ENCODE measurements around the gene CHMP6. TPM values are rescaled to one million over a fixed set of nuclear protein-coding genes. Genes with fewer than 3 reads are reported as not detected.
A peak's percentile ranks its signal among the peaks of the same experiment; 100 is the strongest.

CHMP6 gene
- total RNA-seq, 1 donor, result 21.4 TPM

GRCh38 chr17:80978499-80979497 is 12.8 kb upstream of the CHMP6 start:
- DNase-seq (ENCODE audit: insufficient read length, low spot score, missing footprints), result no peak
- no peak for TF ChIP-seq CTCF (IDR thresholded peaks at IDR 0.05; ENCODE audit: extremely low read depth, low read depth, low read length)
- H3K27me3 ChIP-seq (ENCODE audit: insufficient read depth, low read length), result no peaks in the 10 kb centered on the region
- H3K4me3 ChIP-seq (ENCODE audit: insufficient read depth, low read length), result no peak overlapping the region
- no peaks in the 10 kb centered on the region for H3K36me3 ChIP-seq (ENCODE audit: insufficient read depth, low read length)
- no peak overlapping the region for H3K4me2 ChIP-seq (ENCODE audit: insufficient read depth, low read length)
- H3K27ac ChIP-seq (ENCODE audit: low read depth, low read length), result no peak overlapping the region
- peak overlapping the region; percentile 15 for H2AFZ ChIP-seq (ENCODE audit: low read length)
- H3K79me2 ChIP-seq (ENCODE audit: insufficient read depth, low read length), result no peaks in the 10 kb centered on the region
- no peaks in the 10 kb centered on the region for H3K4me1 ChIP-seq (ENCODE audit: insufficient read depth, low read length)
- H4K20me1 ChIP-seq (ENCODE audit: insufficient read depth, low read length), result no peaks in the 10 kb centered on the region
- H3K9me3 ChIP-seq (ENCODE audit: low read depth, low read length), result no peaks in the 10 kb centered on the region

GRCh38 chr17:80979547-80980378 is 11.9 kb upstream of the CHMP6 start:
- H3K4me2 ChIP-seq (ENCODE audit: insufficient read depth, low read length), result no peak overlapping the region
- no peak for DNase-seq (ENCODE audit: insufficient read length, low spot score, missing footprints)
- no peaks in the 10 kb centered on the region for H4K20me1 ChIP-seq (ENCODE audit: insufficient read depth, low read length)

GRCh38 chr17:80980397-80981061 is 11.1 kb upstream of the CHMP6 start:
- no peak for DNase-seq (ENCODE audit: insufficient read length, low spot score, missing footprints)
- H2AFZ ChIP-seq (ENCODE audit: low read length), result no peak overlapping the region
- H3K9me3 ChIP-seq (ENCODE audit: low read depth, low read length), result no peaks in the 10 kb centered on the region
- H3K4me2 ChIP-seq (ENCODE audit: insufficient read depth, low read length), result no peak overlapping the region
- no peaks in the 10 kb centered on the region for H4K20me1 ChIP-seq (ENCODE audit: insufficient read depth, low read length)
- H3K79me2 ChIP-seq (ENCODE audit: insufficient read depth, low read length), result no peaks in the 10 kb centered on the region
- H3K36me3 ChIP-seq (ENCODE audit: insufficient read depth, low read length), result no peaks in the 10 kb centered on the region
- H3K27me3 ChIP-seq (ENCODE audit: insufficient read depth, low read length), result no peaks in the 10 kb centered on the region
- H3K4me3 ChIP-seq (ENCODE audit: insufficient read depth, low read length), result no peak overlapping the region
- H3K4me1 ChIP-seq (ENCODE audit: insufficient read depth, low read length), result peaks cover 10% of the 10 kb centered on the region
- no peak overlapping the region for H3K27ac ChIP-seq (ENCODE audit: low read depth, low read length)
- no peak for TF ChIP-seq CTCF (IDR thresholded peaks at IDR 0.05; ENCODE audit: extremely low read depth, low read depth, low read length)

More at GRCh38 chr17:80979547-80980378, 11.9 kb upstream of the CHMP6 start:
- Histone ChIP-seq H3K36me3 (ENCODE audit: insufficient read depth, low read length) (no peaks in the 10 kb centered on the region), H3K27ac (ENCODE audit: low read depth, low read length) (no peak overlapping the region), H3K4me3 (ENCODE audit: insufficient read depth, low read length) (no peak overlapping the region), H3K27me3 (ENCODE audit: insufficient read depth, low read length) (no peaks in the 10 kb centered on the region), H3K4me1 (ENCODE audit: insufficient read depth, low read length) (peaks cover 6% of the 10 kb centered on the region), H3K79me2 (ENCODE audit: insufficient read depth, low read length) (no peaks in the 10 kb centered on the region), H3K9me3 (ENCODE audit: low read depth, low read length) (no peaks in the 10 kb centered on the region), H2AFZ (ENCODE audit: low read length) (peak overlapping the region; percentile 15)
- no peak for TF ChIP-seq CTCF (IDR thresholded peaks at IDR 0.05; ENCODE audit: extremely low read depth, low read depth, low read length)
